WTC11 (cell line): Measurements from ENCODE around the gene MAP1B. TPM values are rescaled to one million over a fixed set of nuclear protein-coding genes. Genes with fewer than 3 reads are reported as not detected.

Source experiments
- ATAC-seq: fragments of 200-7000 bp; cut with Tn5 transposase; 2 replicates; pipeline ENCODE4 v1.10.0; 2021; ENCODE audit warnings: mild to moderate bottlenecking, moderate library complexity
- CTCF ChIA-PET: fragments of 300-600 bp; sonication (Branson Sonifier 250); formaldehyde crosslinking; loops from one replicate; lab custom pipeline; 2021; ENCODE audit warnings: antibody characterized with exemption; lab: Charles Lee
- POLR2A ChIA-PET: fragments of 350-600 bp; sonication (Branson Sonifier 250); formaldehyde crosslinking; loops from one replicate; lab custom pipeline; 2021; ENCODE audit warnings: antibody characterized with exemption; lab: Charles Lee
- DNase-seq: peaks from one replicate; pipeline ENCODE4 v3.0.0; 2021; ENCODE audit warnings: low spot score
- H3K27ac Mint-ChIP-seq: 2 replicates; pipeline ENCODE4 v1.8.0; 2021; ENCODE audit warnings: mixed read lengths
- H3K27me3 Mint-ChIP-seq: 2 replicates; pipeline ENCODE4 v1.8.0; 2021; ENCODE audit warnings: low read depth, mild to moderate bottlenecking, moderate library complexity, mixed read lengths
- H3K36me3 Mint-ChIP-seq: 2 replicates; pipeline ENCODE4 v1.8.0; 2021; ENCODE audit warnings: mixed read lengths
- H3K4me1 Mint-ChIP-seq: 2 replicates; pipeline ENCODE4 v1.8.0; 2022; ENCODE audit warnings: mixed read lengths
- H3K4me3 Mint-ChIP-seq: 2 replicates; pipeline ENCODE4 v1.8.0; 2021; ENCODE audit warnings: mild to moderate bottlenecking, moderate library complexity, mixed read lengths
- H3K9me3 Mint-ChIP-seq: 2 replicates; pipeline ENCODE4 v1.8.0; 2021; ENCODE audit warnings: mixed read lengths
- CBFB ChIP-seq: sonication (generic); formaldehyde crosslinking; IDR thresholded peaks from 2 replicates; pipeline ENCODE4 v1.8.1; 2022; ENCODE audit warnings: mild to moderate bottlenecking, low read depth, missing genetic modification reagents
- CDX4 ChIP-seq: fragments of 250-450 bp; sonication (Bioruptor Pico); IDR thresholded peaks from 2 replicates; pipeline ENCODE4 v1.9.0; 2021; ENCODE audit warnings: moderate library complexity, mild to moderate bottlenecking, inconsistent platforms, borderline replicate concordance
- CTCF ChIP-seq: fragments of 200-600 bp; IDR thresholded peaks from 2 replicates; pipeline ENCODE4 v1.8.0; 2022; ENCODE audit warnings: antibody characterized with exemption
- E2F5 ChIP-seq: sonication (generic); formaldehyde crosslinking; IDR thresholded peaks from 2 replicates; pipeline ENCODE4 v1.8.1; 2022; ENCODE audit warnings: mild to moderate bottlenecking, moderate library complexity, missing genetic modification reagents
- EMX1 ChIP-seq: fragments of 250-450 bp; sonication (Bioruptor Pico); IDR thresholded peaks from 2 replicates; pipeline ENCODE4 v1.8.0; 2021; ENCODE audit warnings: mild to moderate bottlenecking
- GABPB1 ChIP-seq: sonication (generic); formaldehyde crosslinking; IDR thresholded peaks from 2 replicates; pipeline ENCODE4 v1.8.1; 2023; ENCODE audit warnings: mild to moderate bottlenecking, missing genetic modification reagents
- IRF1 ChIP-seq: sonication (generic); formaldehyde crosslinking; IDR thresholded peaks from 2 replicates; pipeline ENCODE4 v1.8.0; 2023; ENCODE audit warnings: missing genetic modification reagents
- IRF2 ChIP-seq: sonication (generic); formaldehyde crosslinking; IDR thresholded peaks from 2 replicates; pipeline ENCODE4 v1.8.0; 2022; ENCODE audit warnings: low read depth, missing genetic modification reagents, borderline replicate concordance
- MXD4 ChIP-seq: fragments of 250-450 bp; sonication (Bioruptor Pico); IDR thresholded peaks from 2 replicates; pipeline ENCODE4 v1.8.0; 2021; ENCODE audit warnings: mild to moderate bottlenecking, moderate library complexity, borderline replicate concordance
- NR1H2 ChIP-seq: sonication (generic); formaldehyde crosslinking; IDR thresholded peaks from 2 replicates; pipeline ENCODE4 v1.9.0; 2021; ENCODE audit warnings: mild to moderate bottlenecking, moderate library complexity, missing genetic modification reagents
- OVOL2 ChIP-seq: fragments of 250-450 bp; sonication (Bioruptor Pico); IDR thresholded peaks from 2 replicates; pipeline ENCODE4 v1.9.0; 2021; ENCODE audit warnings: mild to moderate bottlenecking, borderline replicate concordance
- RORB ChIP-seq: fragments of 250-450 bp; sonication (Bioruptor Pico); IDR thresholded peaks from 2 replicates; pipeline ENCODE4 v1.9.0; 2021; ENCODE audit warnings: mild to moderate bottlenecking
- SOX15 ChIP-seq: fragments of 250-450 bp; sonication (Bioruptor Pico); IDR thresholded peaks from 2 replicates; pipeline ENCODE4 v1.9.0; 2021; ENCODE audit warnings: mild to moderate bottlenecking
- TEAD4 ChIP-seq: sonication (generic); formaldehyde crosslinking; IDR thresholded peaks from 2 replicates; pipeline ENCODE4 v1.8.0; 2022; ENCODE audit warnings: mild to moderate bottlenecking, missing genetic modification reagents
- USF2 ChIP-seq: sonication (generic); formaldehyde crosslinking; IDR thresholded peaks from 2 replicates; pipeline ENCODE4 v1.8.1; 2023; ENCODE audit warnings: mild to moderate bottlenecking, missing genetic modification reagents, moderate library complexity
- ZNF671 ChIP-seq: fragments of 250-450 bp; sonication (Bioruptor Pico); IDR thresholded peaks from 2 replicates; pipeline ENCODE4 v1.8.0; 2021; ENCODE audit warnings: mild to moderate bottlenecking
- total RNA-seq: library from RNA; stranded (reverse); gene quantifications from 3 replicates; pipeline ENCODE4 v1.2.3, GENCODE V29; 2021
- TF ChIP-seq, protein P1 (sequence below): sonication (generic); formaldehyde crosslinking; IDR thresholded peaks from 2 replicates; pipeline ENCODE4 v1.8.1; 2023; ENCODE audit warnings: mild to moderate bottlenecking, missing genetic modification reagents
- TF ChIP-seq, protein P2 (sequence below): sonication (generic); formaldehyde crosslinking; IDR thresholded peaks from 2 replicates; pipeline ENCODE4 v1.8.1; 2022; ENCODE audit warnings: low read depth, missing genetic modification reagents, borderline replicate concordance
- TF ChIP-seq, protein P3 (sequence below): sonication (generic); formaldehyde crosslinking; IDR thresholded peaks from 2 replicates; pipeline ENCODE4 v1.8.0; 2023; ENCODE audit warnings: missing genetic modification reagents, mild to moderate bottlenecking, borderline replicate concordance

MAP1B gene
- total RNA-seq, 1 experiment from 2014 or later: 95.0 TPM

DNA sequence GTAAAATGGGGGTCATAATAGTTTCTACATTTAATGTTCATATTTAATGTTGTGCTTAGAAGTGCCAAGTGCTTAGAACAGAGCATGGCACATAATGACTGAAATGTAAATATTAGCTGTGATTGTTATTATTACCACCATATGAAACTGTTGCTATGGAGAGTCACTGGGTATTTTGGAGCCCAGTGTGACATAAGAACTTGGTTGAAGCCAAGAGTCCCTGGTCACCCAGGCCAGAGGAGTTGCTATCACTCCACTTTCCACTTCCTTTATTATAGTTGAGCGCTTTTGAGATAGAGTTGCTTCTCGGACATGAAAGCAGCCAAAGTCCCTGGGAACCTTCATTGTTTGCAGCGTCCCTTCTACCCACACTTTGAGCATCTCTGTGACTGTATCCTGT is 77.1 kb downstream of the MAP1B start (continued):
- TF ChIP-seq IRF1 (CRISPR knock-in tag): no peak
- TF ChIP-seq E2F5: no peak
- TF ChIP-seq IRF2: no peak
- no peak for TF ChIP-seq OVOL2
- TF ChIP-seq, protein P1, sequence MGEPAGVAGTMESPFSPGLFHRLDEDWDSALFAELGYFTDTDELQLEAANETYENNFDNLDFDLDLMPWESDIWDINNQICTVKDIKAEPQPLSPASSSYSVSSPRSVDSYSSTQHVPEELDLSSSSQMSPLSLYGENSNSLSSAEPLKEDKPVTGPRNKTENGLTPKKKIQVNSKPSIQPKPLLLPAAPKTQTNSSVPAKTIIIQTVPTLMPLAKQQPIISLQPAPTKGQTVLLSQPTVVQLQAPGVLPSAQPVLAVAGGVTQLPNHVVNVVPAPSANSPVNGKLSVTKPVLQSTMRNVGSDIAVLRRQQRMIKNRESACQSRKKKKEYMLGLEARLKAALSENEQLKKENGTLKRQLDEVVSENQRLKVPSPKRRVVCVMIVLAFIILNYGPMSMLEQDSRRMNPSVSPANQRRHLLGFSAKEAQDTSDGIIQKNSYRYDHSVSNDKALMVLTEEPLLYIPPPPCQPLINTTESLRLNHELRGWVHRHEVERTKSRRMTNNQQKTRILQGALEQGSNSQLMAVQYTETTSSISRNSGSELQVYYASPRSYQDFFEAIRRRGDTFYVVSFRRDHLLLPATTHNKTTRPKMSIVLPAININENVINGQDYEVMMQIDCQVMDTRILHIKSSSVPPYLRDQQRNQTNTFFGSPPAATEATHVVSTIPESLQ (CRISPR knock-in tag): no peak
- TF ChIP-seq CDX4: no peak
- TF ChIP-seq, protein P2, sequence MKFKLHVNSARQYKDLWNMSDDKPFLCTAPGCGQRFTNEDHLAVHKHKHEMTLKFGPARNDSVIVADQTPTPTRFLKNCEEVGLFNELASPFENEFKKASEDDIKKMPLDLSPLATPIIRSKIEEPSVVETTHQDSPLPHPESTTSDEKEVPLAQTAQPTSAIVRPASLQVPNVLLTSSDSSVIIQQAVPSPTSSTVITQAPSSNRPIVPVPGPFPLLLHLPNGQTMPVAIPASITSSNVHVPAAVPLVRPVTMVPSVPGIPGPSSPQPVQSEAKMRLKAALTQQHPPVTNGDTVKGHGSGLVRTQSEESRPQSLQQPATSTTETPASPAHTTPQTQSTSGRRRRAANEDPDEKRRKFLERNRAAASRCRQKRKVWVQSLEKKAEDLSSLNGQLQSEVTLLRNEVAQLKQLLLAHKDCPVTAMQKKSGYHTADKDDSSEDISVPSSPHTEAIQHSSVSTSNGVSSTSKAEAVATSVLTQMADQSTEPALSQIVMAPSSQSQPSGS (CRISPR knock-in tag): no peak
- TF ChIP-seq, protein P3, sequence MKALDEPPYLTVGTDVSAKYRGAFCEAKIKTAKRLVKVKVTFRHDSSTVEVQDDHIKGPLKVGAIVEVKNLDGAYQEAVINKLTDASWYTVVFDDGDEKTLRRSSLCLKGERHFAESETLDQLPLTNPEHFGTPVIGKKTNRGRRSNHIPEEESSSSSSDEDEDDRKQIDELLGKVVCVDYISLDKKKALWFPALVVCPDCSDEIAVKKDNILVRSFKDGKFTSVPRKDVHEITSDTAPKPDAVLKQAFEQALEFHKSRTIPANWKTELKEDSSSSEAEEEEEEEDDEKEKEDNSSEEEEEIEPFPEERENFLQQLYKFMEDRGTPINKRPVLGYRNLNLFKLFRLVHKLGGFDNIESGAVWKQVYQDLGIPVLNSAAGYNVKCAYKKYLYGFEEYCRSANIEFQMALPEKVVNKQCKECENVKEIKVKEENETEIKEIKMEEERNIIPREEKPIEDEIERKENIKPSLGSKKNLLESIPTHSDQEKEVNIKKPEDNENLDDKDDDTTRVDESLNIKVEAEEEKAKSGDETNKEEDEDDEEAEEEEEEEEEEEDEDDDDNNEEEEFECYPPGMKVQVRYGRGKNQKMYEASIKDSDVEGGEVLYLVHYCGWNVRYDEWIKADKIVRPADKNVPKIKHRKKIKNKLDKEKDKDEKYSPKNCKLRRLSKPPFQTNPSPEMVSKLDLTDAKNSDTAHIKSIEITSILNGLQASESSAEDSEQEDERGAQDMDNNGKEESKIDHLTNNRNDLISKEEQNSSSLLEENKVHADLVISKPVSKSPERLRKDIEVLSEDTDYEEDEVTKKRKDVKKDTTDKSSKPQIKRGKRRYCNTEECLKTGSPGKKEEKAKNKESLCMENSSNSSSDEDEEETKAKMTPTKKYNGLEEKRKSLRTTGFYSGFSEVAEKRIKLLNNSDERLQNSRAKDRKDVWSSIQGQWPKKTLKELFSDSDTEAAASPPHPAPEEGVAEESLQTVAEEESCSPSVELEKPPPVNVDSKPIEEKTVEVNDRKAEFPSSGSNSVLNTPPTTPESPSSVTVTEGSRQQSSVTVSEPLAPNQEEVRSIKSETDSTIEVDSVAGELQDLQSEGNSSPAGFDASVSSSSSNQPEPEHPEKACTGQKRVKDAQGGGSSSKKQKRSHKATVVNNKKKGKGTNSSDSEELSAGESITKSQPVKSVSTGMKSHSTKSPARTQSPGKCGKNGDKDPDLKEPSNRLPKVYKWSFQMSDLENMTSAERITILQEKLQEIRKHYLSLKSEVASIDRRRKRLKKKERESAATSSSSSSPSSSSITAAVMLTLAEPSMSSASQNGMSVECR (CRISPR knock-in tag): no peak
- no peak for TF ChIP-seq EMX1 (CRISPR knock-in tag)
- TF ChIP-seq MXD4: no peak
- no peak for TF ChIP-seq SOX15 (CRISPR knock-in tag)

GRCh38 chr5:72185496-72186329 is 78.4 kb downstream of the MAP1B start:
- ATAC-seq (no peak), DNase-seq (no peak)
- CTCF ChIA-PET: no interaction called here
- Mint-ChIP-seq H3K27ac (0 out of 2 replicates have a peak overlapping the region, but pooled peaks have one; percentile 11), H3K9me3 (no peaks in the 10 kb centered on the region), H3K4me1 (peaks cover 20% of the 10 kb centered on the region), H3K4me3 (no peak overlapping the region), H3K36me3 (peaks cover 26% of the 10 kb centered on the region), H3K27me3 (no peaks in the 10 kb centered on the region)
- POLR2A ChIA-PET: no interaction called here
- TF ChIP-seq CBFB (CRISPR knock-in tag) (no peak), CTCF (no peak), NR1H2 (no peak), USF2 (CRISPR knock-in tag) (no peak), RORB (no peak), TEAD4 (CRISPR knock-in tag) (no peak), SOX15 (CRISPR knock-in tag) (no peak), GABPB1 (CRISPR knock-in tag) (no peak), ZNF671 (CRISPR knock-in tag) (no peak)
- TF ChIP-seq, protein P2 (CRISPR knock-in tag): no peak
